ENCODE results near the gene KIAA1217.
"Not testable (repeated sequence)": the region's sequence is repeated elsewhere in the genome, so short reads cannot be mapped to it uniquely, and the experiment has no call there.

The KIAA1217 gene

GRCh38 chr10:24343686-24344085 is 134.7 kb downstream of the KIAA1217 start:
- DNase-seq, result no peak

GRCh38 chr10:24344279-24344678 is 135.3 kb downstream of the KIAA1217 start:
- DNase-seq, result no peak

- no peak for DNase-seq
Observed at GRCh38 chr10:24344695-24345463, 135.9 kb downstream of the KIAA1217 start.

- no peak for DNase-seq
Observed at GRCh38 chr10:24346877-24347519, 138.1 kb downstream of the KIAA1217 start.

GRCh38 chr10:24349379-24350001 is 140.6 kb downstream of the KIAA1217 start:
- no peak for DNase-seq

GRCh38 chr10:24350070-24350921 is 141.4 kb downstream of the KIAA1217 start:
- DNase-seq, result no peak

GRCh38 chr10:24350922-24351225 is 141.9 kb downstream of the KIAA1217 start:
- not testable (repeated sequence) for DNase-seq

GRCh38 chr10:24351961-24352360 is 143.0 kb downstream of the KIAA1217 start:
- no peak for DNase-seq

GRCh38 chr10:24352399-24352798 is 143.5 kb downstream of the KIAA1217 start:
- no peak for DNase-seq

GRCh38 chr10:24353319-24353718 is 144.4 kb downstream of the KIAA1217 start:
- no peak for DNase-seq

GRCh38 chr10:24355056-24355688 is 146.2 kb downstream of the KIAA1217 start:
- no peak for DNase-seq

GRCh38 chr10:24357344-24358004 is 148.5 kb downstream of the KIAA1217 start:
- no peak for DNase-seq

- no peak for DNase-seq
Observed at GRCh38 chr10:24358022-24358421, 149.1 kb downstream of the KIAA1217 start.

GRCh38 chr10:24360282-24361127 is 151.6 kb downstream of the KIAA1217 start:
- peak; percentile 24 to 58 for DNase-seq

GRCh38 chr10:24363070-24363469 is 154.1 kb downstream of the KIAA1217 start:
- no peak for DNase-seq

GRCh38 chr10:24367688-24368087 is 158.8 kb downstream of the KIAA1217 start:
- no peak for DNase-seq

- no peak for DNase-seq
Observed at GRCh38 chr10:24370877-24371276, 161.9 kb downstream of the KIAA1217 start.

GRCh38 chr10:24371396-24371795 is 162.5 kb downstream of the KIAA1217 start:
- DNase-seq, result no peak

GRCh38 chr10:24374134-24374915 is 165.4 kb downstream of the KIAA1217 start:
- no peak for DNase-seq

- DNase-seq, result no peak
Observed at GRCh38 chr10:24375510-24375909, 166.6 kb downstream of the KIAA1217 start.

All from stimulated activated CD4-positive, alpha-beta T cell treated with anti-CD3 and anti-CD28 coated beads, Interleukin-2, amount 100 ng/mL, for 24 hours (primary cell).